ENCODE results near the gene PLEKHH3.

- TF ChIP-seq CTCF (conservative IDR thresholded peaks at IDR 0.05 in 1 of 2, IDR thresholded peaks at IDR 0.05 in 1 of 2; ENCODE audit: extremely low read depth in 1 of 2, insufficient read depth in 1 of 2, low read depth in 1 of 2, low read length in 2 of 2) (no peak), EZH2 (IDR thresholded peaks at IDR 0.05; ENCODE audit: borderline replicate concordance, low read length) (no peak)
Measured at GRCh38 chr17:42686520-42687128, 9.8 kb upstream of the PLEKHH3 start.
